GM21367 (cell line): ENCODE measurements around the gene RTP4.

Experiments
- ATAC-seq: cut with Tn5 transposase; IDR thresholded peaks from one replicate; pipeline ENCODE4 v1.9.1; 2021; ENCODE audit not compliant: unreplicated experiment

RTP4 gene, protein sequence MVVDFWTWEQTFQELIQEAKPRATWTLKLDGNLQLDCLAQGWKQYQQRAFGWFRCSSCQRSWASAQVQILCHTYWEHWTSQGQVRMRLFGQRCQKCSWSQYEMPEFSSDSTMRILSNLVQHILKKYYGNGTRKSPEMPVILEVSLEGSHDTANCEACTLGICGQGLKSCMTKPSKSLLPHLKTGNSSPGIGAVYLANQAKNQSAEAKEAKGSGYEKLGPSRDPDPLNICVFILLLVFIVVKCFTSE

GRCh38 chr3:187368251-187369088 lies at the start of gene RTP4:
Gene RTP4, plus strand, starts transcription at chr3:187368385. Its CDS starts 57 bp downstream, at chr3:187368442.
- peak; percentile 94 for ATAC-seq

- no peak for ATAC-seq
Observed at GRCh38 chr3:187318819-187319616, 49.2 kb upstream of the RTP4 start.

- peak; percentile 92 for ATAC-seq
Observed at GRCh38 chr3:187319699-187320302, 48.4 kb upstream of the RTP4 start.

DNA sequence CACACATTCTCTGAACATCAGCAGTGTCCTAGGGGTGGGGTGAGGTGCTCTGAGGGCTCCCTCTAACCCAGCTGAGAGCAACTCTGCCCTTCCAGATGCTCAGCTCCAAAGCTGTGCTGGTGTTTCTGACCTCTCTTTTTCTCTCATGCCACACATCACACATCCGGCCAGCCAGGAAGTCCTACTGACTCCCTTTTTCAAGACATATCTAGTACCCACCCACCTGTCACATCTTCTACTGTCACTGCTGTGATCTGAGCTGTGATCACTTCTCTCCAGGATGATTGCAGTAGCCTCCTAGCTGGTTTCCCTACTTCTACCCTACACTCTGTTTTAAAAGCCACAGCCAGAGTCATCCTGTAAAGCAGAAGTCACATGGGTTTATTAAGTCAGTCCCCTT lies 46.4 kb upstream of the RTP4 start:
- no peak for ATAC-seq

GRCh38 chr3:187322291-187322690 lies 45.9 kb upstream of the RTP4 start:
- no peak for ATAC-seq

DNA sequence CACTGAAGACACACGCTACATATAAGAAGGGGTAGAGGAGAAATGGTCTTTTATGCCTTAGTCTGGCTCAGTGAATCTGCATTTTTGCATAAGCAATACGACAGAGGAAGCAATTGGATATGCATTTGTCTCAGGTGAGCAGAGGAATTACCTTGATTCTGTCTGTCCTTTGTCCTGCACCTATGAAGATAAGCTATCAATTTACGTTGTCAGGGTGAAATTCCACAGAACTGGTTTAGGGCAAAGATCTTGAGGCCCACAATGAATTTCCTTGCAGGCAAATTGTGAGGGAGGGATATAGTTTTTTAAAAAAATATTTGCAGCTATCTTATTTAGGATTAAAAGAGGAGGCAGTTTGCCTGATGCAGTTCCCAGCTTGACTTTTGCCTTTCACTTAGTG lies 45.1 kb upstream of the RTP4 start:
- ATAC-seq, result no peak

GRCh38 chr3:187325632-187326031 lies 42.6 kb upstream of the RTP4 start:
- ATAC-seq, result no peak

- no peak for ATAC-seq
Observed at GRCh38 chr3:187327845-187328244, 40.3 kb upstream of the RTP4 start.

DNA sequence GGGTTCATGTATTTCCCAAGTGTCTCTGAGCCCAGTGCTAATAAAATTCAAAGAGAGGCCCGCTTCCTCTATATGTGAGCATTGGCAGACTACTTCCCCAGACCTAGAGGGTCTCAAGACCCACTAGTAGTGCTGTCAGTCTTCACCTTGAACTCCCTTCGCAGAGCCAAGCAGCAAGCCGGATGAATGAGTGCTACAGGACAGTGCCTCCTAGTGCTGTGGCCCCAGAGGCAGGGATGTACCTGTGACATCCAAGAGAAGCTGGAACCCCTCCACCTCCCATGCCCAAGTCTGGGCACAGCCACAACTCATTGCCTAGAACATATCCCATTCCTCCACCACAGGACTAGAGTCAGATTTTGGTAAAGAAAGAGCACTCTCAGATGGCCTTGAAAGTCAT lies 39.5 kb upstream of the RTP4 start:
- no peak for ATAC-seq

DNA sequence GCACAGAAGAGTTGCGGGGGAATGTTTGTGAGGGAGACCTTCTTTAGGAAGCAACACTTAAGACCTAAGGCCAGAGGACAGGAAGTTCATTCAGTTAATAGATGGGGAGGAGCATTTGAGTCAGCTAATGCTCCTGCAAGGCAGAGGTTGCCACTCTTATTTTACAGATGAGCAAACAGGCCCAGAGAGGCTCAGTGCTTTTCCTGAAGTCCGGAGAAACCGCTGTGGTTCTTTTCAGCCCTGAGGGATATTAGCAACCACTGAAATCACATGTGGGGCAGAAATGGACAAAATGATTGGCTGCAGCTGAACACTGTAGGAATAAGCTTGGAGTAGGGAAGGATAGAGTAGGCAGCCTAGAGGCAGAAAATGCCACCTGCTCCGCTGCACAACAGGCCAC lies 33.3 kb upstream of the RTP4 start:
- ATAC-seq, result no peak

DNA sequence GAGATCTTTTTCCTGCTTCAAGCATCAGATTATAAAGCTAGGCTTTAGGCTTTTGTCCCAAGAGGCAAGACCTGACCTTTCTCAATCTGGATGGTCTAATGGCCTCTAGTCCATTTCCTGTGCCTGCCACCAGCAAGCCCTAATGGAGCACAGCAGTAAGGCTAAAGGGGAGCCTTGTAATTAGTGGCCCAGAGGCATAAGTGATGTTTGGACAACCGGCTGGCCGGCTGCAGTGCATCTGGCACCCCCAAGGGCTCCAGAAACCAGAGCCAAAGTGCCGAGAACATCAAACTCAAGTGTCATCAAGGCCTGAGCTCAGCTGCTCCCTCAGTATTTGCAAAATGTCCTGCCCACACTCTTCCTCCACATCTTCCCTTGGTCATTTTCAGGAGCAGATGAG lies 31.9 kb upstream of the RTP4 start:
- ATAC-seq, result no peak

- no peak for ATAC-seq
Observed at GRCh38 chr3:187340578-187340977, 27.6 kb upstream of the RTP4 start.

DNA sequence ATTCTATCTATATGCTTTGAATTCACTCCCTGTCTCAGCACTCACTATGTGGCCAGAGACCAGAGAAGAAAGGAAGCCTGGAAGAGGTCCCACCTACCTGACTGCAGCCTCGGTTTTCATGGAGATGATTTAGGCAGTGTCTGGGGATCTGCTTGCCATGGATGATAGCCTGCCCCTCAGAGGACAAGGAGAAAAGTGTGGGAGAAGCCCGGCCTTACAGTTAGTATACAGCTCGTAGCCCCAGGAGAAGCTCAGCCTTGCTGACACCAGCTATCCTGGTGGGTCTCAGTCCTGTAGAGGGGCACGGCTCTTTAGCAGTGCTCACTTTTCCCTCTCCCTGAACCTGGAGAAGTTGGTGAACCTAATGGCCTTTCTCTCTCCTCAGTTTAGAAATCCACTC lies 25.9 kb upstream of the RTP4 start:
- no peak for ATAC-seq

GRCh38 chr3:187343670-187344069 lies 24.5 kb upstream of the RTP4 start:
- no peak for ATAC-seq

DNA sequence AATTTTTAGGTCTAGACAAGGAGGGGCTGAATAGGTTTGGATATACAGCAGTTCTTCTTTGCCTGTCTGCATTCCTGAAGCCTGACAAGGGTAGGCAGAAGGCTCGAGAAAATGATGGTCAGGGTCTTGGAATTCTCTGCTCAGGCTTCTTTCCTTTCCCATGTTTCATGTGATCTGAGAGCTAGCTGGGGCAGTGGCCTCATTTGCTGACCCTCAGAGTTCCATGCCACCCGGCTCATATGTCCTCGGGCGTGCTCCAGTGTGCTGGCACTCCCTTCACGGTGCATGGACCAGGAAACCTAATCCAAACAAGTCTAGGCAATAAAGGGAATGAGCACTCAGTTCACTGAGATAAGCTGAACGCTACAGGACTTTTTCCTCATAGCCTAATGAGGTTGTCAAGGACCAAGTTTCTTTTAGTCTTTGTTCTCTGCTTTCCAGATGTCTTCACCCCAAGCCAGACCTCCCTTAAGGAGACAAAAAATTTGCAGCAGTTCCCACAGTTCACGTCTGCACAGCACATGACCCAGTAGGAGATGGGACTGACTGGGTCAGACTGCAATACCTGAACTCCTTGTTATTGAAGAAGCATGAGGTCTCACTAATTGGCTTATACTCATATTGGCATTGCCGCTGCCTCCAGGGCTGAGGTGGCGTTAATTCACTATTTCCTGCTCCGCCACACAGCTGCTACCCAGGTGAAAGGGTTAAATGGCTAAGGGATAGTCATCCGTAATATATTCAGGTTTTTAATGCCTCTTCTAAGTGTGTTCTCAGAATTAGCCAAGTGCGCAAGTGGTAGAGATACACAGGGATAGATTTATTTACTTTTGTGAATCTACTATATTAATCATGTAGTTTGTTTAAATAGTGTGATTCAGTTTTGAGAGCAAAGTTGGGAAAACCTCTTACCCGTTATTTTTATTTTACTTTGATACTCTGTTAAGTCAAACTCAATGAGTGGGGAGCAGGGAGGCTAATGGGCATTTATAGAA lies 15.3 kb upstream of the RTP4 start:
- no peak for ATAC-seq

GRCh38 chr3:187358068-187358467 lies 10.1 kb upstream of the RTP4 start:
- ATAC-seq, result no peak

DNA sequence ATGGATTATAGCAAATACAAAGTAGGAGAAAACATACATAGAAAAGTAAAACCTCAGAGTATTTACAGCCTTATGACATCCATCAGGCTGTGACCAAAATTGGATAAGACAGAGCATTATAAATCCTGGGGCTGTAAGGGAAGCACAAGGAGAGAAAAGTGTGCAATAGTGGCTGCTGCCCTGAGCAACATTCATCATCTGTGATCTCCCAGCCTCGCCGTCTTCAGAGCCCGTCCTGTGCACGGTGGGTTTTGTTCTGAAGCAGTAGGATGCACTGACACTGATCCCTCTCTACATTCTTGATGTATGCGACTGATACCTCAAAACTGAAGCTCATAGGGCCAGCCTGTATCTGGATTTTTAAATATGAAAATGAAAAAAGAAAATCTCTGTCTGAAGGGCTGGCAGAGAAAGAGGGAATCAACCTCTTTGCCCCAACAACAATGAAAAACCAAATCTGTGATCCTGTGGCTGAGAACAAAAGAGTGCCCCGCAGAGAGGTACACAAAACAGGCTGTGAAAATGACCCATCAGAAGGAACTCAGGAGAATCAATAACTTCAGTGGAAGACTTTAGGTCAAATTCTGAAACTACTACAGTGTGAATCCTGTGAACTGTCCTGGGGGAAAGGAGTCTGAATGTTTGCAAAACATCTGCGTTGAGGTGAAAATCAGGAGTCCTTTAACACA lies 8.2 kb upstream of the RTP4 start:
- no peak for ATAC-seq

DNA sequence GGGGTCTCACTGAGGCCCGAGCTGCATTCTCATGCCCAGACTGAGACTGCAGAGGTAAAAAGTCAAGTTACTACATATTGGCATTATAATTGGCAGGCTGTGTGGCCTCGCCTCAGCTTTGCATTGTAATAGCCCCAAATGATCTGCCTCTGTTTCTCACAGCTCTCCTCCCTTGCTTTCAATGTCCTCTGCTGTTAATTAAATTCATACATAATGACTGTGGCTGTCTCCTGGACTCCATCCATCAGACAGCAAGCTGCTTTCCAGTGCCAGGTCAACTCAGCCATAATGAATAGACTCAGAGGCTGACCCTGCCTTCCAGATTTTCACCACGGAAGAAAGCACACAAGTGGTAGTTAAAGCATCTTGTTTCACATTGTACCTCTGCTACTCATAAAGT lies 7.6 kb upstream of the RTP4 start:
- no peak for ATAC-seq

- ATAC-seq, result no peak
Observed at GRCh38 chr3:187361835-187362234, 6.3 kb upstream of the RTP4 start.
